Gastroesophageal sphincter (tissue), 3 donors: Measurements from ENCODE around the gene TSTD2.

Source experiments
- EP300 ChIP-seq: sonication (generic); formaldehyde crosslinking; IDR thresholded peaks from one replicate; pipeline ENCODE4 v1.6.1; 2017; ENCODE audit warnings: antibody characterized with exemption, mild to moderate bottlenecking
- POLR2A ChIP-seq, 2 donors: fragments of 450-650 bp; IDR thresholded peaks; one replicate each; pipeline ENCODE4 v1.6.1; 2017; ENCODE audit warnings: antibody characterized with exemption in 2 of 2, mild to moderate bottlenecking in 2 of 2, moderate library complexity in 1 of 2
- POLR2AphosphoS5 ChIP-seq: sonication (generic); formaldehyde crosslinking; IDR thresholded peaks from one replicate; pipeline ENCODE4 v1.6.1; 2017; ENCODE audit warnings: antibody characterized with exemption
- TF ChIP-seq, protein P1 (sequence below), 4 experiments: fragments of 200-600 bp in 2 of 4; fragments of 450-650 bp in 2 of 4; sonication (generic) in 1 of 4; IDR thresholded peaks; one replicate each; pipeline ENCODE4 v1.5.1; 2017 to 2019; ENCODE audit warnings: antibody characterized with exemption in 4 of 4, mild to moderate bottlenecking in 2 of 4, moderate library complexity in 2 of 4

DNA sequence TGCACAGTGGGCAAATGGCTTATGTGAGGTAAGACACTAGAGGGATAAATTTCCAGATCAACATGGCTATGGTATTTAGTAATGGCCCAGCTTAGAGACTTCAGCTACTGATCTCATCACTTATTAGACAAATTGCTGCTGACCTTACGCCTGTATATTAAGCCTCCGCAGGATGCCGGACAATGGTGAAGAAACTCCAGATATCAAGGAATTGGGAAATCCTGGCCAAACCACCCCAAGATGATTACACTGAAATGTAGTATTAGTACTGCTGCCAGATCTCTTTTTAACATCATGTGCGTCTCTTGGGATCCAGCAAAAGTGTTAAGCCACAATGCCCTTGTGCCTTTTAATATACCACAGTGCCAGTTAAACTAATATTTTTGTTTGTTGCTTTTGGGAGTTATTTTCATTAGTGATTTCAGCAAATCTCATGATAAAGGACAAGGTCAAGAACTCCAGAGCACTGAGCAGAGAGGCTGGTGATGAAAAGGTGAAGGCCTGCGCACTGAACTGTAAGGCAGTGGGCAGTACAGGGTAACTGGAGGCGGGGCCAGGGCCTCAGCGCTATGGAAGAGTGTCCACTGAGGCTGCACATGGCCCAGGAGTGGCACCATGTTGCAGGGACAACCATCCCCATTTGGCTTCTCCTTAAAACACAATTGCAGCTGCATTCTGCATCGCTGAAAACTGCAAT, 32.5 kb downstream of the TSTD2 start:
- TF ChIP-seq, protein P1, sequence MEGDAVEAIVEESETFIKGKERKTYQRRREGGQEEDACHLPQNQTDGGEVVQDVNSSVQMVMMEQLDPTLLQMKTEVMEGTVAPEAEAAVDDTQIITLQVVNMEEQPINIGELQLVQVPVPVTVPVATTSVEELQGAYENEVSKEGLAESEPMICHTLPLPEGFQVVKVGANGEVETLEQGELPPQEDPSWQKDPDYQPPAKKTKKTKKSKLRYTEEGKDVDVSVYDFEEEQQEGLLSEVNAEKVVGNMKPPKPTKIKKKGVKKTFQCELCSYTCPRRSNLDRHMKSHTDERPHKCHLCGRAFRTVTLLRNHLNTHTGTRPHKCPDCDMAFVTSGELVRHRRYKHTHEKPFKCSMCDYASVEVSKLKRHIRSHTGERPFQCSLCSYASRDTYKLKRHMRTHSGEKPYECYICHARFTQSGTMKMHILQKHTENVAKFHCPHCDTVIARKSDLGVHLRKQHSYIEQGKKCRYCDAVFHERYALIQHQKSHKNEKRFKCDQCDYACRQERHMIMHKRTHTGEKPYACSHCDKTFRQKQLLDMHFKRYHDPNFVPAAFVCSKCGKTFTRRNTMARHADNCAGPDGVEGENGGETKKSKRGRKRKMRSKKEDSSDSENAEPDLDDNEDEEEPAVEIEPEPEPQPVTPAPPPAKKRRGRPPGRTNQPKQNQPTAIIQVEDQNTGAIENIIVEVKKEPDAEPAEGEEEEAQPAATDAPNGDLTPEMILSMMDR (IDR thresholded peaks at IDR 0.05) = no peak
- no peak for TF ChIP-seq POLR2AphosphoS5
- no peak for TF ChIP-seq POLR2A (IDR thresholded peaks at IDR 0.05)
- TF ChIP-seq EP300 = no peak
